HG02678 (cell line): Measurements from ENCODE around the gene CCDC152.
"Not testable (repeated sequence)": the region's sequence is repeated elsewhere in the genome, so short reads cannot be mapped to it uniquely, and the experiment has no call there.

ENCODE experiments used
- ATAC-seq: cut with Tn5 transposase; IDR thresholded peaks from one replicate; pipeline ENCODE4 v1.9.1; 2021; ENCODE audit warnings: mild to moderate bottlenecking, moderate library complexity; ENCODE audit not compliant: unreplicated experiment

Gene CCDC152

DNA sequence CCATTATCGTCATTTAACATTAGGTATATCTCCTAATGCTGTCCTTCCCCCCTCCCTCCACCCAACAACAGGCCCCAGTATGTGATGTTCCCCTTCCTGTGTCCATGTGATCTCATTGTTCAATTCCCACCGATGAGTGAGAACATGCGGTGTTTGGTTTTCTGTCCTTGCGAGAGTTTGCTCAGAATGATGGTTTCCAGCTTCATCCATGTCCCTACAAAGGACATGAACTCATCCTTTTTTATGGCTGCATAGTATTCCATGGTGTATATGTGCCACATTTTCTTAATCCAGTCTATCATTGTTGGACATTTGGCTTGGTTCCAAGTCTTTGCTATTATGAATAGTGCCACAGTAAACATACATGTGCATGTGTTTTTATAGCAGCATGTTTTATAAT is 87.8 kb downstream of the CCDC152 start:
- not testable (repeated sequence) for ATAC-seq

DNA sequence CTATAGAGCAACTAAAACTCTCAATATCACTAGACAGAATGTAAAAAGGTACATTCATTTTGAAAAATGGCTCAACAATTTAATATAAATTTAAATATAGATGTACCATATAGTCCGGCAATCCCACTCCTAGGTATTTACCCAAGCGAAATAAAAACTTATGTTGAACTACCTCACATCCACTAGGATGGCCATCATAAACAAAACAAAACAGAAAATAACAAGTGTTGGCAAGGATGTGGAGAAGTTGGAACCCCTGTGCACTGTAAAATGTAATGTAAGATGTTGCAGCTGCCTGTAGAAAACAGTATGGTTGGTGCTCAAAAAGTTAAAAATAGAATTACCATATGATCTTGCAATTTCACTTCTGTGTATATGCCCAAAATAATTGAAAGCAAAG is 91.9 kb downstream of the CCDC152 start:
- no peak for ATAC-seq

DNA sequence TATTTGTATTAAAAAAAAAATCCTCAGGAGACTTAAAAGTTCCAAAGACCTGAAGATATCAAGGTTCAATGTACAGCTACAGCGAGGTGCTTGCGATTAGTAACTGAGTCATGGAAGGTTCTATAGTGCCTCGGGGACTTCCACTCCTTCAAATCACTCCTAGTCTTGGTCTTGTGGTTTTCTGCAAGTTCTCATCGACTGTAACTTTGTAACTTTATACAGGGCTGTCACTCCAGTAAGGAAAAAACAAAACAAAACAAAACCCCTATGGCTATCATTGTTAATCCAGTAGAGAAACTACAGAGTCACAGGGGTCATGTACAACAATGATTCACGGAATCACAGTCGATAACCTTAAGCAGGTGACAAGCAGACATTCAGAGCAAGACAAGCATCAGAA is 94.9 kb downstream of the CCDC152 start:
- ATAC-seq: no peak
